Measurements from ENCODE around the gene EIF3F. TPM values are rescaled to one million over a fixed set of nuclear protein-coding genes. Genes with fewer than 3 reads are reported as not detected.

Gene EIF3F
- polyA plus RNA-seq, 1 donor from 2014 or later = 266 TPM

DNA sequence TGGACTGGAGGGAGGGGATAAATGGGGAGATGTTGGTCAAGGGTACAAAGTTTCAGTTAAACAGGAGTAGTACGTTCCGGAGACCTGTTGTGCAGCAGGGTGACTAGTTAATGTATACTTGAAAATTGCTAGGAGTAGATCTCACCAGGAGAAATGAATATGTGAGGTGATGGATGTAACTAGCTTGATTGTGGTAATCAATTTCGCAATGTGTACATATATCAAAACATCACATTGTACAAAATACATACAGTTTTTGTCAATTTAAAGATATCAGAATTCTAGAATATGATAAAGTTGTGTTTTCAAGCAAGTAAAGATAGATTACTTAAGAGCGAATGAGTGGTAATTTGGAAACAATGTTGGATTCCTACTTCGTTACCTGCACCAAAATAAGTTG lies 13.3 kb downstream of the EIF3F start:
- no peaks in the 10 kb centered on the region for H4K20me1 ChIP-seq (ENCODE audit: insufficient read depth)
- TF ChIP-seq EZH2 (IDR thresholded peaks at IDR 0.05; ENCODE audit: borderline replicate concordance, insufficient read depth, low read length, poor library complexity, severe bottlenecking) = no peak
- TF ChIP-seq, protein P1, sequence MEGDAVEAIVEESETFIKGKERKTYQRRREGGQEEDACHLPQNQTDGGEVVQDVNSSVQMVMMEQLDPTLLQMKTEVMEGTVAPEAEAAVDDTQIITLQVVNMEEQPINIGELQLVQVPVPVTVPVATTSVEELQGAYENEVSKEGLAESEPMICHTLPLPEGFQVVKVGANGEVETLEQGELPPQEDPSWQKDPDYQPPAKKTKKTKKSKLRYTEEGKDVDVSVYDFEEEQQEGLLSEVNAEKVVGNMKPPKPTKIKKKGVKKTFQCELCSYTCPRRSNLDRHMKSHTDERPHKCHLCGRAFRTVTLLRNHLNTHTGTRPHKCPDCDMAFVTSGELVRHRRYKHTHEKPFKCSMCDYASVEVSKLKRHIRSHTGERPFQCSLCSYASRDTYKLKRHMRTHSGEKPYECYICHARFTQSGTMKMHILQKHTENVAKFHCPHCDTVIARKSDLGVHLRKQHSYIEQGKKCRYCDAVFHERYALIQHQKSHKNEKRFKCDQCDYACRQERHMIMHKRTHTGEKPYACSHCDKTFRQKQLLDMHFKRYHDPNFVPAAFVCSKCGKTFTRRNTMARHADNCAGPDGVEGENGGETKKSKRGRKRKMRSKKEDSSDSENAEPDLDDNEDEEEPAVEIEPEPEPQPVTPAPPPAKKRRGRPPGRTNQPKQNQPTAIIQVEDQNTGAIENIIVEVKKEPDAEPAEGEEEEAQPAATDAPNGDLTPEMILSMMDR (IDR thresholded peaks at IDR 0.05; ENCODE audit: poor library complexity, severe bottlenecking) = no peak

DNA sequence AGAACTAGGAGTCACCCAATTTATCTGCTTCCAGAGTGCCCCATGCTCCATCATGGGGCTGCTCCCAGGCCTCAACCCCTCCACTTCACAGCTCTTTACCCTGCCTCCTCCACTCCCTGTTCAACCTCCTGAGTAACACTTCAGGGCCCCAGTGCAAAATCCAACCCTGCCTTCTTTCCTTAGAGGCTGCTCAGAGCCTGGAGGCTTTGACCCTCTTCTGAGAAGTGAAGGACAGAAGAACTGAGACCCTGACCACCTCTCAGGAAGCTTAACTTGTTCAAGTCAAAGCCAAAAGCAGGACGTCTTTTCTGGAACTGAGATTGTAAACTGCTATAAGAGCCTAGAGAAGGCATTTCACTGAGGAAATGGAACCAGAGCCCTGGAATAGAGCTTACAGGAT lies 15.5 kb downstream of the EIF3F start:
- H3F3A ChIP-seq (ENCODE audit: insufficient read depth, low read length, poor library complexity, severe bottlenecking) = no peaks in the 10 kb centered on the region
- H3K9me2 ChIP-seq (ENCODE audit: insufficient read depth, low read length) = no peaks in the 10 kb centered on the region
- H3K79me2 ChIP-seq (replicated peaks; ENCODE audit: insufficient read depth, low read length) = no peaks in the 10 kb centered on the region
- no peak overlapping the region for H3K4me2 ChIP-seq (ENCODE audit: low read length)
- no peak overlapping the region for H2AFZ ChIP-seq (ENCODE audit: low read depth, low read length)
- no peak overlapping the region for H3K9ac ChIP-seq (ENCODE audit: low read length)
- no peak overlapping the region for H3K27ac ChIP-seq (ENCODE audit: low read length)
- H4K20me1 ChIP-seq (ENCODE audit: insufficient read depth) = no peaks in the 10 kb centered on the region
- no peaks in the 10 kb centered on the region for H3K9me3 ChIP-seq (ENCODE audit: low read length)
- no peak overlapping the region for H3K4me3 ChIP-seq (ENCODE audit: low read length)
- TF ChIP-seq POLR2AphosphoS5 (IDR thresholded peaks at IDR 0.05) = no peak
- TF ChIP-seq, protein P2, sequence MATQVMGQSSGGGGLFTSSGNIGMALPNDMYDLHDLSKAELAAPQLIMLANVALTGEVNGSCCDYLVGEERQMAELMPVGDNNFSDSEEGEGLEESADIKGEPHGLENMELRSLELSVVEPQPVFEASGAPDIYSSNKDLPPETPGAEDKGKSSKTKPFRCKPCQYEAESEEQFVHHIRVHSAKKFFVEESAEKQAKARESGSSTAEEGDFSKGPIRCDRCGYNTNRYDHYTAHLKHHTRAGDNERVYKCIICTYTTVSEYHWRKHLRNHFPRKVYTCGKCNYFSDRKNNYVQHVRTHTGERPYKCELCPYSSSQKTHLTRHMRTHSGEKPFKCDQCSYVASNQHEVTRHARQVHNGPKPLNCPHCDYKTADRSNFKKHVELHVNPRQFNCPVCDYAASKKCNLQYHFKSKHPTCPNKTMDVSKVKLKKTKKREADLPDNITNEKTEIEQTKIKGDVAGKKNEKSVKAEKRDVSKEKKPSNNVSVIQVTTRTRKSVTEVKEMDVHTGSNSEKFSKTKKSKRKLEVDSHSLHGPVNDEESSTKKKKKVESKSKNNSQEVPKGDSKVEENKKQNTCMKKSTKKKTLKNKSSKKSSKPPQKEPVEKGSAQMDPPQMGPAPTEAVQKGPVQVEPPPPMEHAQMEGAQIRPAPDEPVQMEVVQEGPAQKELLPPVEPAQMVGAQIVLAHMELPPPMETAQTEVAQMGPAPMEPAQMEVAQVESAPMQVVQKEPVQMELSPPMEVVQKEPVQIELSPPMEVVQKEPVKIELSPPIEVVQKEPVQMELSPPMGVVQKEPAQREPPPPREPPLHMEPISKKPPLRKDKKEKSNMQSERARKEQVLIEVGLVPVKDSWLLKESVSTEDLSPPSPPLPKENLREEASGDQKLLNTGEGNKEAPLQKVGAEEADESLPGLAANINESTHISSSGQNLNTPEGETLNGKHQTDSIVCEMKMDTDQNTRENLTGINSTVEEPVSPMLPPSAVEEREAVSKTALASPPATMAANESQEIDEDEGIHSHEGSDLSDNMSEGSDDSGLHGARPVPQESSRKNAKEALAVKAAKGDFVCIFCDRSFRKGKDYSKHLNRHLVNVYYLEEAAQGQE (IDR thresholded peaks at IDR 0.05; ENCODE audit: borderline replicate concordance) = no peak
- TF ChIP-seq, protein P1 (IDR thresholded peaks at IDR 0.05; ENCODE audit: poor library complexity, severe bottlenecking) = no peak
- TF ChIP-seq RAD21 (conservative IDR thresholded peaks at IDR 0.05) = no peak
- no peak for TF ChIP-seq EP300 (conservative IDR thresholded peaks at IDR 0.05; ENCODE audit: poor library complexity, severe bottlenecking)
- H3K36me3 ChIP-seq (ENCODE audit: insufficient read depth, low read length) = no peaks in the 10 kb centered on the region
- no peaks in the 10 kb centered on the region for H3K27me3 ChIP-seq (ENCODE audit: insufficient read depth, low read depth, low read length)

More for the DNA sequence above, 13.3 kb downstream of the EIF3F start:
- Histone ChIP-seq H3K4me2 (ENCODE audit: low read length) (no peak overlapping the region), H3K27ac (ENCODE audit: low read length) (no peak overlapping the region), H3K9ac (ENCODE audit: low read length) (no peak overlapping the region), H3K4me3 (ENCODE audit: low read length) (no peak overlapping the region), H3K9me3 (ENCODE audit: low read length) (no peaks in the 10 kb centered on the region), H3F3A (ENCODE audit: insufficient read depth, low read length, poor library complexity, severe bottlenecking) (no peaks in the 10 kb centered on the region), H3K9me2 (ENCODE audit: insufficient read depth, low read length) (no peaks in the 10 kb centered on the region), H2AFZ (ENCODE audit: low read depth, low read length) (no peak overlapping the region), H3K36me3 (ENCODE audit: insufficient read depth, low read length) (no peaks in the 10 kb centered on the region), H3K79me2 (replicated peaks; ENCODE audit: insufficient read depth, low read length) (no peaks in the 10 kb centered on the region), H3K27me3 (ENCODE audit: insufficient read depth, low read depth, low read length) (no peaks in the 10 kb centered on the region)

All from neural cell (in vitro differentiated cells).